ENCODE measurements around the gene SYNE3.

The SYNE3 gene

GRCh38 chr14:95468448-95469133 is 47.9 kb downstream of the SYNE3 start:
- Histone ChIP-seq H3K4me2 (ENCODE audit: low read depth, low read length, poor library complexity, severe bottlenecking) (no peak overlapping the region), H3K9me3 (ENCODE audit: insufficient read depth, low read length) (no peaks in the 10 kb centered on the region), H3K9me2 (replicated peaks; ENCODE audit: insufficient read depth, low read length) (no peaks in the 10 kb centered on the region), H3K27me3 (ENCODE audit: low read length) (no peaks in the 10 kb centered on the region), H3K27ac (ENCODE audit: low read depth, low read length) (no peak overlapping the region), H3K79me2 (ENCODE audit: insufficient read depth, low read length) (no peaks in the 10 kb centered on the region), H3K4me3 (ENCODE audit: insufficient read depth, low read length, poor library complexity, severe bottlenecking) (no peak overlapping the region), H4K20me1 (ENCODE audit: low read depth, low read length) (no peaks in the 10 kb centered on the region), H2AFZ (ENCODE audit: low read depth, low read length, severe bottlenecking) (no peak overlapping the region), H3F3A (ENCODE audit: insufficient read depth) (no peaks in the 10 kb centered on the region), H3K36me3 (ENCODE audit: low read length) (no peaks in the 10 kb centered on the region), H3K9ac (ENCODE audit: low read length) (no peak overlapping the region)
- no peak for TF ChIP-seq CTCF (IDR thresholded peaks at IDR 0.05; ENCODE audit: insufficient read depth, low read length, poor library complexity, severe bottlenecking)
- TF ChIP-seq EZH2phosphoT487 (conservative IDR thresholded peaks at IDR 0.05; ENCODE audit: low read length): no peak

- H2AFZ ChIP-seq (ENCODE audit: low read depth, low read length, severe bottlenecking): no peak overlapping the region
- no peaks in the 10 kb centered on the region for H3K27me3 ChIP-seq (ENCODE audit: low read length)
- no peaks in the 10 kb centered on the region for H3K9me2 ChIP-seq (replicated peaks; ENCODE audit: insufficient read depth, low read length)
- TF ChIP-seq EZH2phosphoT487 (conservative IDR thresholded peaks at IDR 0.05; ENCODE audit: low read length) (no peak), CTCF (IDR thresholded peaks at IDR 0.05; ENCODE audit: insufficient read depth, low read length, poor library complexity, severe bottlenecking) (no peak)
- no peaks in the 10 kb centered on the region for H4K20me1 ChIP-seq (ENCODE audit: low read depth, low read length)
- no peak overlapping the region for H3K4me3 ChIP-seq (ENCODE audit: insufficient read depth, low read length, poor library complexity, severe bottlenecking)
- no peaks in the 10 kb centered on the region for H3K9me3 ChIP-seq (ENCODE audit: insufficient read depth, low read length)
- H3K4me2 ChIP-seq (ENCODE audit: low read depth, low read length, poor library complexity, severe bottlenecking): no peak overlapping the region
- H3K79me2 ChIP-seq (ENCODE audit: insufficient read depth, low read length): no peaks in the 10 kb centered on the region
- no peaks in the 10 kb centered on the region for H3F3A ChIP-seq (ENCODE audit: insufficient read depth)
- H3K9ac ChIP-seq (ENCODE audit: low read length): no peak overlapping the region
- no peak overlapping the region for H3K27ac ChIP-seq (ENCODE audit: low read depth, low read length)
- no peaks in the 10 kb centered on the region for H3K36me3 ChIP-seq (ENCODE audit: low read length)
Observed at GRCh38 chr14:95467657-95468056, 48.8 kb downstream of the SYNE3 start.

DNA sequence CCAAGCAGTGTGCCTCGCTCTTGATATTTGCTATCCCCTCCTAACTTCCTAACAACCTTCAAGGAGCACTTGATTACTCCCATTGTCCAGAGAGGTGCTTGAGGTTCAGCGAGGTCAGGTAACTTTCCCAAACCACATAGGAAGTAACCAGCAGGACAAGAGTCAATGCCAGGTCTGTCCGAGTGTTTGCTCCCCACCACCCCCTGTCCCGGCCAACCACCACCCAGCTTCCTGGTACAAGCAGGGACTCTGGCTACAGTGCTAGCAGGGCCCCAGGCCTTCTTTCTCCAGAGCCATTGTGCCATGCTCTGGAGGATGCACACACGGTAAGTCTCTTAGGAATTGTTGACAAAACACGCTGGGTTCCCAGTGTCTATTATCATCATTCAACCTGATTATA is 49.2 kb downstream of the SYNE3 start:
- Histone ChIP-seq H3K9me2 (replicated peaks; ENCODE audit: insufficient read depth, low read length) (no peaks in the 10 kb centered on the region), H3K27ac (ENCODE audit: low read depth, low read length) (no peak overlapping the region), H2AFZ (ENCODE audit: low read depth, low read length, severe bottlenecking) (no peak overlapping the region), H3K27me3 (ENCODE audit: low read length) (no peaks in the 10 kb centered on the region), H4K20me1 (ENCODE audit: low read depth, low read length) (no peaks in the 10 kb centered on the region), H3K36me3 (ENCODE audit: low read length) (no peaks in the 10 kb centered on the region), H3K4me3 (ENCODE audit: insufficient read depth, low read length, poor library complexity, severe bottlenecking) (no peak overlapping the region), H3K9me3 (ENCODE audit: insufficient read depth, low read length) (no peaks in the 10 kb centered on the region), H3K79me2 (ENCODE audit: insufficient read depth, low read length) (no peaks in the 10 kb centered on the region), H3K9ac (ENCODE audit: low read length) (no peak overlapping the region), H3K4me2 (ENCODE audit: low read depth, low read length, poor library complexity, severe bottlenecking) (no peak overlapping the region), H3F3A (ENCODE audit: insufficient read depth) (no peaks in the 10 kb centered on the region)
- TF ChIP-seq EZH2phosphoT487 (conservative IDR thresholded peaks at IDR 0.05; ENCODE audit: low read length) (no peak), CTCF (IDR thresholded peaks at IDR 0.05; ENCODE audit: insufficient read depth, low read length, poor library complexity, severe bottlenecking) (no peak)

All from SU-DHL-6 (cell line).